SK-N-SH (cell line): Measurements from ENCODE around the gene ATP8A2. TPM values are rescaled to one million over a fixed set of nuclear protein-coding genes. Genes with fewer than 3 reads are reported as not detected.

Experiments
- CTCF ChIA-PET: fragments of 300-600, 350-600 bp; formaldehyde crosslinking; extraction: SDS; loops from one replicate; lab custom pipeline; 2021; lab: Yijun Ruan, JAX
- POLR2A ChIA-PET: fragments of 350-600 bp; sonication (Branson Sonifier 250); formaldehyde crosslinking; extraction: SDS; loops from one replicate; lab custom pipeline; 2020; ENCODE audit warnings: antibody characterized with exemption, inconsistent platforms; lab: Yijun Ruan, JAX
- DNase-seq: peaks from one replicate; pipeline ENCODE4 v3.0.0; 2012
- H2AFZ ChIP-seq: fragments of 200-600 bp; sonication (generic); 2 replicates; pipeline ENCODE4 v1.8.1; 2016; ENCODE audit warnings: antibody characterized with exemption, mild to moderate bottlenecking, low read depth
- H3F3A ChIP-seq: fragments of 200-600 bp; sonication (generic); replicated peaks from 2 replicates; pipeline ENCODE3; 2016; ENCODE audit warnings: antibody characterized with exemption, mild to moderate bottlenecking; ENCODE audit not compliant: insufficient read depth
- H3K27ac ChIP-seq, 2 experiments: fragments of 200-500 bp in 1 of 2; fragments of 200-600 bp in 1 of 2; sonication (Bioruptor generic) in 1 of 2; sonication (generic), shearing (Covaris generic) in 1 of 2; 2 replicates each; pipeline versions ENCODE4 v1.5.1 to v1.6.1; 2014 to 2016; ENCODE audit warnings: low read depth in 2 of 2, inconsistent platforms in 1 of 2, low read length in 1 of 2, mild to moderate bottlenecking in 1 of 2, mixed read lengths in 1 of 2
- H3K27me3 ChIP-seq: fragments of 200-600 bp; sonication (generic), shearing (Covaris generic); 2 replicates; pipeline ENCODE4 v1.6.1; 2016; ENCODE audit warnings: mixed run types; ENCODE audit not compliant: insufficient read depth
- H3K36me3 ChIP-seq, 2 experiments: fragments of 200-500 bp in 1 of 2; fragments of 200-600 bp in 1 of 2; sonication (Bioruptor generic) in 1 of 2; sonication (generic) in 1 of 2; replicated peaks in 1 of 2; 2 replicates each; pipeline versions ENCODE3 to v1.5.1; 2014 to 2016; ENCODE audit warnings: low read length in 1 of 2, mild to moderate bottlenecking in 1 of 2; ENCODE audit not compliant: insufficient read depth in 2 of 2, control insufficient read depth in 1 of 2
- H3K4me1 ChIP-seq, 2 experiments: fragments of 200-500 bp in 1 of 2; fragments of 200-600 bp in 1 of 2; sonication (Bioruptor generic) in 1 of 2; sonication (generic), shearing (Covaris generic) in 1 of 2; 2 replicates each; pipeline versions ENCODE4 v1.5.1 to v1.6.1; 2014 to 2016; ENCODE audit warnings: low read depth in 1 of 2, low read length in 1 of 2, mixed run types in 1 of 2; ENCODE audit not compliant: insufficient read depth in 2 of 2, control insufficient read depth in 1 of 2
- H3K4me2 ChIP-seq: fragments of 200-600 bp; sonication (generic), shearing (Covaris generic); 2 replicates; pipeline ENCODE4 v1.6.1; 2017; ENCODE audit warnings: mixed run types
- H3K4me3 ChIP-seq, 2 experiments: fragments of 200-500 bp in 1 of 2; fragments of 200-600 bp in 1 of 2; sonication (Bioruptor generic) in 1 of 2; sonication (generic), shearing (Covaris generic) in 1 of 2; 2 replicates each; pipeline versions ENCODE4 v1.5.1 to v1.8.1; 2014 to 2016; ENCODE audit warnings: low read depth in 2 of 2, inconsistent platforms in 1 of 2, low read length in 1 of 2, mild to moderate bottlenecking in 1 of 2, mixed read lengths in 1 of 2, moderate library complexity in 1 of 2
- H3K79me2 ChIP-seq: fragments of 200-600 bp; sonication (generic); 2 replicates; pipeline ENCODE4 v1.8.1; 2017; ENCODE audit warnings: mild to moderate bottlenecking; ENCODE audit not compliant: insufficient read depth
- H3K9ac ChIP-seq: fragments of 200-600 bp; sonication (generic); 2 replicates; pipeline ENCODE4 v1.6.1; 2017; ENCODE audit warnings: mixed run types
- H3K9me2 ChIP-seq: fragments of 200-600 bp; sonication (generic); 2 replicates; pipeline ENCODE4 v1.6.1; 2017; ENCODE audit warnings: mixed run types
- H3K9me3 ChIP-seq: fragments of 200-600 bp; sonication (generic); 2 replicates; pipeline ENCODE4 v1.6.1; 2017; ENCODE audit warnings: mixed run types, mild to moderate bottlenecking, moderate library complexity
- H4K20me1 ChIP-seq: fragments of 200-600 bp; sonication (generic); 2 replicates; pipeline ENCODE4 v1.6.1; 2017; ENCODE audit warnings: mild to moderate bottlenecking, mixed run types; ENCODE audit not compliant: insufficient read depth
- CHD2 ChIP-seq: fragments of 150-350 bp; IDR thresholded peaks from 2 replicates; pipeline ENCODE4 v1.6.1; 2018; ENCODE audit warnings: low read length; ENCODE audit not compliant: partially characterized antibody
- CTCF ChIP-seq: fragments of 200-600 bp; sonication (generic); IDR thresholded peaks from 2 replicates; pipeline ENCODE4 v1.6.1; 2017; ENCODE audit warnings: antibody characterized with exemption, mild to moderate bottlenecking, moderate library complexity
- ELF1 ChIP-seq: IDR thresholded peaks from 2 replicates; pipeline ENCODE4 v1.4.0; 2012
- EP300 ChIP-seq, 2 experiments: IDR thresholded peaks; 2 replicates each; pipeline versions ENCODE4 v1.4.0 to v1.6.1; 2012; ENCODE audit warnings: borderline replicate concordance in 1 of 2, low read depth in 1 of 2, low read length in 1 of 2
- FOXM1 ChIP-seq: IDR thresholded peaks from 2 replicates; pipeline ENCODE4 v1.4.0; 2012; ENCODE audit warnings: low read depth, mild to moderate bottlenecking
- GABPA ChIP-seq: IDR thresholded peaks from 2 replicates; pipeline ENCODE4 v1.4.0; 2012; ENCODE audit warnings: low read depth, mild to moderate bottlenecking
- GATA2 ChIP-seq: sonication (generic); formaldehyde crosslinking; IDR thresholded peaks from 2 replicates; pipeline ENCODE4 v1.5.0; 2020; ENCODE audit warnings: mild to moderate bottlenecking, missing genetic modification reagents
- JUND ChIP-seq: IDR thresholded peaks from 2 replicates; pipeline ENCODE4 v1.4.0; 2012
- MXI1 ChIP-seq: IDR thresholded peaks from 2 replicates; pipeline ENCODE4 v1.6.1; 2012; ENCODE audit warnings: mild to moderate bottlenecking, low read depth, low read length, improper control_type of control experiment
- NFIC ChIP-seq: IDR thresholded peaks from 2 replicates; pipeline ENCODE4 v1.4.0; 2012; ENCODE audit warnings: borderline replicate concordance
- POLR2AphosphoS5 ChIP-seq: IDR thresholded peaks from 2 replicates; pipeline ENCODE4 v1.6.1; 2012; ENCODE audit warnings: low read depth, low read length
- RAD21 ChIP-seq: IDR thresholded peaks from 2 replicates; pipeline ENCODE4 v1.6.1; 2012; ENCODE audit warnings: mild to moderate bottlenecking, low read length
- RCOR1 ChIP-seq: fragments of 150-350 bp; IDR thresholded peaks from 2 replicates; pipeline ENCODE4 v1.6.1; 2017; ENCODE audit warnings: antibody characterized with exemption, low read length
- RFX5 ChIP-seq: IDR thresholded peaks from 2 replicates; pipeline ENCODE4 v1.6.1; 2012; ENCODE audit warnings: mild to moderate bottlenecking, improper control_type of control experiment, low read length
- RXRA ChIP-seq: IDR thresholded peaks from 2 replicates; pipeline ENCODE4 v1.4.0; 2012; ENCODE audit warnings: low read depth, mild to moderate bottlenecking, borderline replicate concordance
- SIN3A ChIP-seq: IDR thresholded peaks from 2 replicates; pipeline ENCODE4 v1.6.1; 2012; ENCODE audit warnings: low read depth, mild to moderate bottlenecking, low read length, moderate library complexity, borderline replicate concordance
- SMC3 ChIP-seq: IDR thresholded peaks from 2 replicates; pipeline ENCODE4 v1.6.1; 2012; ENCODE audit warnings: low read depth, low read length, improper control_type of control experiment
- USF1 ChIP-seq: IDR thresholded peaks from 2 replicates; pipeline ENCODE4 v1.4.0; 2012; ENCODE audit warnings: low read depth, borderline replicate concordance
- WGBS: methylation state at CpG from one replicate; pipeline ENCODE4 v1.1.6; 2017; ENCODE audit warnings: low lambda C conversion rate; 5-methylcytosine and 5-hydroxymethylcytosine counted together
- polyA plus RNA-seq, 3 experiments: library from polyadenylated mRNA; depleted of rRNA; stranded (reverse); fragments of >200 nt; gene quantifications; 2 replicates each; pipeline ENCODE4 v1.2.3, GENCODE V29; 2012
- TF ChIP-seq, protein P1 (sequence below): IDR thresholded peaks from 2 replicates; pipeline ENCODE4 v1.4.0; 2012; ENCODE audit warnings: low read depth, borderline replicate concordance
- TF ChIP-seq, protein P2 (sequence below): fragments of 150-350 bp; IDR thresholded peaks from 2 replicates; pipeline ENCODE4 v1.6.1; 2016; ENCODE audit warnings: mild to moderate bottlenecking, low read depth, low read length

The ATP8A2 gene
- polyA plus RNA-seq, 1 of the 3 experiments (the other 2 are of a cell fraction): 0.02 TPM

DNA sequence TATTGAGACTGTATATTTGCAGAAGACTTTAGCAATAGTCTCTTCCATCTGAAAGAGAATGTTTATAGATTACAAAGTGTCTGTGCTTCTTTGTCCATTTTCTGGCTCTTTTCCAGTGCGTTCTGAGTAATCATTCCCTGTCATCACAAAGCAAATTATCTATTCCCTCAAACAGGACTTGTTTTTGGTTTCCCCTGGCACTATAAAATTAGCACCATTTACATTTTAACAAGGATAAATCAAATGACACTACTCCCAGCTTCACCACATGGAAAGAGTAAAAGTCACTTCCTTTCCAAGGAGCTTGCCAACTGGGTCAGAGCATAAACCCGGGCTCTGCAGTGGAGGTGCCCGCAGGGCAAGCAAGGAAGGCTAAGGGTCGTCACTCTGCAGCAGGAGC, 591.9 kb downstream of the ATP8A2 start:
- peaks cover 0 to 5% of the 10 kb centered on the region in 2 experiments; a peak in 2 of 4 replicates for H3K4me1 ChIP-seq

GRCh38 chr13:25965596-25965995, 593.8 kb downstream of the ATP8A2 start:
- no peaks in the 10 kb centered on the region for H3K79me2 ChIP-seq
- no peak overlapping the region for H3K4me3 ChIP-seq
- H3F3A ChIP-seq: no peaks in the 10 kb centered on the region
- H2AFZ ChIP-seq: no peak overlapping the region
- no peaks in the 10 kb centered on the region for H3K27me3 ChIP-seq
- no peaks in the 10 kb centered on the region for H3K36me3 ChIP-seq
- DNase-seq: no peak
- no peak overlapping the region for H3K9ac ChIP-seq
- TF ChIP-seq EP300 (IDR thresholded peaks at IDR 0.05; ENCODE audit: borderline replicate concordance in 1 of 2, low read depth in 1 of 2, low read length in 1 of 2) (no peak), JUND (no peak), RFX5 (no peak), POLR2AphosphoS5 (no peak), RAD21 (no peak), SIN3A (no peak), USF1 (no peak), FOXM1 (no peak), SMC3 (no peak), CTCF (no peak), RXRA (no peak), GABPA (no peak), CHD2 (no peak), ELF1 (no peak)
- TF ChIP-seq, protein P1, sequence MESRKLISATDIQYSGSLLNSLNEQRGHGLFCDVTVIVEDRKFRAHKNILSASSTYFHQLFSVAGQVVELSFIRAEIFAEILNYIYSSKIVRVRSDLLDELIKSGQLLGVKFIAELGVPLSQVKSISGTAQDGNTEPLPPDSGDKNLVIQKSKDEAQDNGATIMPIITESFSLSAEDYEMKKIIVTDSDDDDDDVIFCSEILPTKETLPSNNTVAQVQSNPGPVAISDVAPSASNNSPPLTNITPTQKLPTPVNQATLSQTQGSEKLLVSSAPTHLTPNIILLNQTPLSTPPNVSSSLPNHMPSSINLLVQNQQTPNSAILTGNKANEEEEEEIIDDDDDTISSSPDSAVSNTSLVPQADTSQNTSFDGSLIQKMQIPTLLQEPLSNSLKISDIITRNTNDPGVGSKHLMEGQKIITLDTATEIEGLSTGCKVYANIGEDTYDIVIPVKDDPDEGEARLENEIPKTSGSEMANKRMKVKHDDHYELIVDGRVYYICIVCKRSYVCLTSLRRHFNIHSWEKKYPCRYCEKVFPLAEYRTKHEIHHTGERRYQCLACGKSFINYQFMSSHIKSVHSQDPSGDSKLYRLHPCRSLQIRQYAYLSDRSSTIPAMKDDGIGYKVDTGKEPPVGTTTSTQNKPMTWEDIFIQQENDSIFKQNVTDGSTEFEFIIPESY: no peak
- TF ChIP-seq, protein P2, sequence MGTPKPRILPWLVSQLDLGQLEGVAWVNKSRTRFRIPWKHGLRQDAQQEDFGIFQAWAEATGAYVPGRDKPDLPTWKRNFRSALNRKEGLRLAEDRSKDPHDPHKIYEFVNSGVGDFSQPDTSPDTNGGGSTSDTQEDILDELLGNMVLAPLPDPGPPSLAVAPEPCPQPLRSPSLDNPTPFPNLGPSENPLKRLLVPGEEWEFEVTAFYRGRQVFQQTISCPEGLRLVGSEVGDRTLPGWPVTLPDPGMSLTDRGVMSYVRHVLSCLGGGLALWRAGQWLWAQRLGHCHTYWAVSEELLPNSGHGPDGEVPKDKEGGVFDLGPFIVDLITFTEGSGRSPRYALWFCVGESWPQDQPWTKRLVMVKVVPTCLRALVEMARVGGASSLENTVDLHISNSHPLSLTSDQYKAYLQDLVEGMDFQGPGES: no peak
- no peaks in the 10 kb centered on the region for H4K20me1 ChIP-seq
- peaks cover 0 to 5% of the 10 kb centered on the region in 2 experiments; a peak in 2 of 4 replicates for H3K4me1 ChIP-seq
- H3K9me3 ChIP-seq: no peaks in the 10 kb centered on the region
- POLR2A ChIA-PET: no interaction called here
- WGBS: 11% methylated on average over 2 of the region's 2 CpGs
- H3K4me2 ChIP-seq: no peak overlapping the region
- CTCF ChIA-PET: interaction anchor here (2.6 kb wide), 1 partner anchor 391 kb away, joined by 9 read pairs; no protein-coding TSS in a partner anchor
- no peaks in the 10 kb centered on the region for H3K9me2 ChIP-seq
- H3K27ac ChIP-seq: no peak overlapping the region

More for the DNA sequence above, 591.9 kb downstream of the ATP8A2 start:
- no peaks in the 10 kb centered on the region for H3K9me2 ChIP-seq
- no peak overlapping the region for H3K4me2 ChIP-seq
- H3K27ac ChIP-seq: no peak overlapping the region
- CTCF ChIA-PET: interaction anchor here (1.4 kb wide), 1 partner anchor 87 kb away, joined by 3 read pairs; no protein-coding TSS in a partner anchor
- H3K4me3 ChIP-seq: no peak overlapping the region
- no peaks in the 10 kb centered on the region for H3K27me3 ChIP-seq
- no peak overlapping the region for H2AFZ ChIP-seq
- H4K20me1 ChIP-seq: no peaks in the 10 kb centered on the region
- H3K79me2 ChIP-seq: no peaks in the 10 kb centered on the region
- no peaks in the 10 kb centered on the region for H3F3A ChIP-seq
- POLR2A ChIA-PET: no interaction called here
- TF ChIP-seq GATA2 (CRISPR knock-in tag): no peak
- no peak for TF ChIP-seq RXRA
- TF ChIP-seq NFIC: peak; percentile 17; the same call in 1 of the 2 replicates
- TF ChIP-seq MXI1: peak; percentile 16; the same call in 1 of the 2 replicates
- peak; percentile 25; the same call in 1 of the 2 replicates for TF ChIP-seq RCOR1
- TF ChIP-seq EP300 (IDR thresholded peaks at IDR 0.05; ENCODE audit: borderline replicate concordance in 1 of 2, low read depth in 1 of 2, low read length in 1 of 2): peak in 1 of 2 experiments; percentile 53; a peak in 1 of 4 replicates
- 0% methylated on average over 3 of the region's 4 CpGs for WGBS
- peak; percentile 63 for DNase-seq
- no peaks in the 10 kb centered on the region for H3K36me3 ChIP-seq
- H3K9ac ChIP-seq: no peak overlapping the region
- no peaks in the 10 kb centered on the region for H3K9me3 ChIP-seq
